Temporal lobe (tissue), 1 donor: ENCODE measurements around the gene USF2. TPM values are rescaled to one million over a fixed set of nuclear protein-coding genes. Genes with fewer than 3 reads are reported as not detected.

Source experiments
- total RNA-seq: library from RNA; depleted of rRNA; stranded (reverse); fragments of >200 nt; gene quantifications from one replicate; pipeline ENCODE4 v1.2.3, GENCODE V29; 2014

The USF2 gene
- total RNA-seq, 1 donor from 2014 or later, result 36.6 TPM

Other genes with a start within 250 kb of the USF2 start
- 0.49 TPM for gene SCN1B, start 238.5 kb upstream of the USF2 start, total RNA-seq
- not detected for gene HPN, start 227.2 kb upstream of the USF2 start, total RNA-seq
- gene FXYD3, start 153.1 kb upstream of the USF2 start, total RNA-seq, result not detected
- gene LGI4, start 133.9 kb upstream of the USF2 start, total RNA-seq, result 5.2 TPM
- 0.74 TPM for gene FXYD1, start 130.1 kb upstream of the USF2 start, total RNA-seq
- 10.1 TPM for gene FXYD7, start 125.7 kb upstream of the USF2 start, total RNA-seq
- gene FXYD5, start 114.2 kb upstream of the USF2 start, total RNA-seq, result 0.74 TPM
- not detected for gene FAM187B, start 40.2 kb upstream of the USF2 start, total RNA-seq
- 1.7 TPM for gene LSR, start 20.0 kb upstream of the USF2 start, total RNA-seq
- not detected for gene HAMP, start 13.6 kb downstream of the USF2 start, total RNA-seq
- 0.49 TPM for gene MAG, start 23.2 kb downstream of the USF2 start, total RNA-seq
- gene CD22, start 60.2 kb downstream of the USF2 start, total RNA-seq, result not detected
- gene FFAR1, start 78.9 kb downstream of the USF2 start, total RNA-seq, result not detected
- gene FFAR3, start 89.5 kb downstream of the USF2 start, total RNA-seq, result under 0.01 TPM
- not detected for gene GPR42, start 102.1 kb downstream of the USF2 start, total RNA-seq
- gene FFAR2, start 179.3 kb downstream of the USF2 start, total RNA-seq, result not detected
- 0.49 TPM for gene KRTDAP, start 221.5 kb downstream of the USF2 start, total RNA-seq
- 0.49 TPM for gene DMKN, start 244.7 kb downstream of the USF2 start, total RNA-seq